DMS153 treated with DMSO at 0.1 percent for 48 hours (cell line): ENCODE data around the gene POLG2.
"Not testable (repeated sequence)": the region's sequence is repeated elsewhere in the genome, so short reads cannot be mapped to it uniquely, and the experiment has no call there.

Experiments used
- DNase-seq: peaks from one replicate; lab custom pipeline; 2025; ENCODE audit not compliant: unreplicated experiment; lab: John Stamatoyannopoulos, UW

Gene POLG2

GRCh38 chr17:64506201-64506575, 9.3 kb upstream of the POLG2 start, which contains the start of gene DDX5:
TSS of gene DDX5 (minus strand) at chr17:64506289. CDS start at chr17:64506119, 170 bp downstream.
- peak; percentile 95 for DNase-seq

GRCh38 chr17:64505340-64506200, 8.7 kb upstream of the POLG2 start:
- DNase-seq, result peak; percentile 57

GRCh38 chr17:64504769-64505339, 8.0 kb upstream of the POLG2 start:
- DNase-seq, result no peak

- DNase-seq, result no peak
Observed at GRCh38 chr17:64503821-64504768, 7.2 kb upstream of the POLG2 start.

GRCh38 chr17:64503341-64503740, 6.5 kb upstream of the POLG2 start:
- DNase-seq, result no peak

- no peak for DNase-seq
Observed at GRCh38 chr17:64502809-64503208, 6.0 kb upstream of the POLG2 start.

GRCh38 chr17:64502021-64502420, 5.2 kb upstream of the POLG2 start:
- DNase-seq, result no peak

GRCh38 chr17:64500862-64501765, 4.3 kb upstream of the POLG2 start:
- no peak for DNase-seq

GRCh38 chr17:64500487-64500859, 3.6 kb upstream of the POLG2 start:
- no peak for DNase-seq

- DNase-seq, result no peak
Observed at GRCh38 chr17:64499805-64500486, 3.1 kb upstream of the POLG2 start.

- DNase-seq, result no peak
Observed at GRCh38 chr17:64498308-64499203, 1.7 kb upstream of the POLG2 start.

GRCh38 chr17:64497565-64498035, 746 bp upstream of the POLG2 start:
- no peak for DNase-seq

- no peak for DNase-seq
Observed at GRCh38 chr17:64496348-64496785, 487 bp downstream of the POLG2 start.

- not testable (repeated sequence) for DNase-seq
Observed at GRCh38 chr17:64495300-64495699, 1.6 kb downstream of the POLG2 start.

- no peak for DNase-seq
Observed at GRCh38 chr17:64494121-64494520, 2.7 kb downstream of the POLG2 start.

- no peak for DNase-seq
Observed at GRCh38 chr17:64492481-64493109, 4.3 kb downstream of the POLG2 start.

GRCh38 chr17:64491994-64492393, 4.9 kb downstream of the POLG2 start:
- DNase-seq, result no peak
